Neural crest cell (in vitro differentiated cells): Measurements from ENCODE around the gene MRO. TPM values are rescaled to one million over a fixed set of nuclear protein-coding genes. Genes with fewer than 3 reads are reported as not detected.

ENCODE experiments used
- DNase-seq: peaks from one replicate; pipeline ENCODE4 v3.0.0; 2021; ENCODE audit warnings: low read depth, mixed read lengths, low spot score
- H3K27ac Mint-ChIP-seq: one replicate; pipeline ENCODE4 v1.8.0; 2021; ENCODE audit warnings: mild to moderate bottlenecking, mixed read lengths; ENCODE audit not compliant: unreplicated experiment
- H3K27me3 Mint-ChIP-seq: 2 replicates; pipeline ENCODE4 v1.8.0; 2021; ENCODE audit warnings: low read depth, mild to moderate bottlenecking, mixed read lengths
- H3K36me3 Mint-ChIP-seq: 2 replicates; pipeline ENCODE4 v1.8.0; 2021; ENCODE audit warnings: low read depth, mild to moderate bottlenecking, mixed read lengths
- H3K4me1 Mint-ChIP-seq: 2 replicates; pipeline ENCODE4 v1.8.0; 2021; ENCODE audit warnings: mixed read lengths
- H3K4me3 Mint-ChIP-seq: one replicate; pipeline ENCODE4 v1.8.0; 2021; ENCODE audit warnings: mild to moderate bottlenecking, mixed read lengths
- H3K9me3 Mint-ChIP-seq: 2 replicates; pipeline ENCODE4 v1.8.0; 2021; ENCODE audit warnings: mixed read lengths
- CTCF ChIP-seq: fragments of 200-600 bp; sonication (generic); conservative IDR thresholded peaks from 2 replicates; pipeline ENCODE4 v1.5.0; 2021; ENCODE audit warnings: antibody characterized with exemption, mild to moderate bottlenecking
- total RNA-seq: library from RNA; stranded (reverse); gene quantifications from 2 replicates; pipeline ENCODE4 v1.2.1, GENCODE V29; 2021

The MRO gene
- total RNA-seq, 1 donor from 2014 or later, result 0.12 TPM

GRCh38 chr18:50847192-50847591, 27.4 kb upstream of the MRO start:
- Mint-ChIP-seq H3K27ac (no peak overlapping the region), H3K27me3 (no peaks in the 10 kb centered on the region), H3K36me3 (no peaks in the 10 kb centered on the region), H3K4me3 (no peak overlapping the region), H3K9me3 (no peaks in the 10 kb centered on the region), H3K4me1 (no peaks in the 10 kb centered on the region)
- DNase-seq, result no peak
- TF ChIP-seq CTCF, result no peak

GRCh38 chr18:50844960-50845359, 25.1 kb upstream of the MRO start:
- Mint-ChIP-seq H3K4me3 (no peak overlapping the region), H3K36me3 (no peaks in the 10 kb centered on the region), H3K27ac (no peak overlapping the region), H3K9me3 (no peaks in the 10 kb centered on the region), H3K4me1 (peaks cover 5% of the 10 kb centered on the region), H3K27me3 (no peaks in the 10 kb centered on the region)
- DNase-seq, result no peak
- no peak for TF ChIP-seq CTCF

GRCh38 chr18:50844554-50844953, 24.7 kb upstream of the MRO start:
- no peaks in the 10 kb centered on the region for H3K36me3 Mint-ChIP-seq

GRCh38 chr18:50842846-50843245, 23.0 kb upstream of the MRO start:
- Mint-ChIP-seq H3K9me3 (no peaks in the 10 kb centered on the region), H3K4me3 (no peak overlapping the region), H3K4me1 (peaks cover 7% of the 10 kb centered on the region), H3K27me3 (no peaks in the 10 kb centered on the region), H3K27ac (no peak overlapping the region), H3K36me3 (no peaks in the 10 kb centered on the region)
- DNase-seq, result no peak
- no peak for TF ChIP-seq CTCF

More at GRCh38 chr18:50844554-50844953, 24.7 kb upstream of the MRO start:
- peaks cover 7% of the 10 kb centered on the region for H3K4me1 Mint-ChIP-seq
- no peak for TF ChIP-seq CTCF
- H3K9me3 Mint-ChIP-seq, result no peaks in the 10 kb centered on the region
- no peaks in the 10 kb centered on the region for H3K27me3 Mint-ChIP-seq
- no peak for DNase-seq
- H3K27ac Mint-ChIP-seq, result no peak overlapping the region
- no peak overlapping the region for H3K4me3 Mint-ChIP-seq

- Mint-ChIP-seq H3K9me3 (no peaks in the 10 kb centered on the region), H3K36me3 (no peaks in the 10 kb centered on the region), H3K27ac (no peak overlapping the region), H3K27me3 (no peaks in the 10 kb centered on the region), H3K4me1 (peaks cover 7% of the 10 kb centered on the region), H3K4me3 (no peak overlapping the region)
- TF ChIP-seq CTCF, result no peak
- no peak for DNase-seq
These were observed 20.2 kb upstream of the MRO start for GRCh38 chr18:50839996-50840395.

GRCh38 chr18:50839341-50839740, 19.5 kb upstream of the MRO start:
- DNase-seq, result no peak
- H3K9me3 Mint-ChIP-seq, result no peaks in the 10 kb centered on the region
- H3K4me1 Mint-ChIP-seq, result peaks cover 7% of the 10 kb centered on the region
- no peak overlapping the region for H3K4me3 Mint-ChIP-seq
- H3K36me3 Mint-ChIP-seq, result no peaks in the 10 kb centered on the region
- H3K27ac Mint-ChIP-seq, result no peak overlapping the region
- H3K27me3 Mint-ChIP-seq, result no peaks in the 10 kb centered on the region
- no peak for TF ChIP-seq CTCF
